ENCODE results near the gene CD3E. TPM values are rescaled to one million over a fixed set of nuclear protein-coding genes. Genes with fewer than 3 reads are reported as not detected.

CD3E gene
- total RNA-seq, 1 experiment from 2014 or later, result not detected

DNA sequence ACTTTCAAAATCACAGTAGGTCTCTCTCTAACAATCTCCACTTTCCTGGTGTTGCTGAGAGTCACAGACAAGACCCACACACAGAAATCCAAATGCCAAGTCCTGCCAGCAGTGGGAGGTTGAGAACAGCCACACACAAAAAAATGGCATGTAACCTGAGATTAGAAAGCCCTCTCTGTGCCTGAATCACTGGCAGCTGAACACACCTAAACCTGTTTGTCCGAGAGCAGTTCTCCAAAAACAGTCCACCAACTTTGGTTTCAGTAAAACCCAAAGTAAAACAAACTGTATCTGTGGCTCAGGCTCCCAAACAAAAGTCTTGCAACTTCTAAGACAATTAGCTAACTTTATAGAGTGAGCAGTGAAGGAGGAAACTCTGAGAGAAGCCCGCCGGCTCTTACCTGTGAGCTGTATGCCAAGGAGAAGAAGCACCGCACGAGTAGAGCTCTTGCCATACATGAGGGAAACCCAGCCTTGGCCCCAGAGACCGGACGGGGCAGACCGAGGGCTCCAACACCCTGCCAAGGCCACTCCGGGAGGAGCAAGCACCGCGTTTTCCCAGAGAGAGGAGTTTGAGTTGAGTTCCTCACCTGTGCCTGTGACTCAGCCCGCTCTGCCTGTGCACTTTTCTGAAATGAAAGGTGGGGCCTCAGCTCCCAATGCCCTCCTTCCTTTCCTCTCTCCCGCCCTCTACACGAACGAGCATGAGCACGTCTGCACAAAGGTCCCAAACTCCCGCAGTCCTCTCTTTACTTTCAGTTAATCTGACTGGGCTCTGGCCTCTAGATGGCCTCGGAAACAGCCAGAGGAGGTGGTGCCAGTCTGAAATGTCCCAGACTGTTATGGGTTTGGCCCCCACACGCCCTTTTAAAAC, 40.6 kb upstream of the CD3E start, which contains the start of gene MPZL2:
MPZL2 (minus strand) TSS at position 603 of the 874 bp plus-strand sequence; CDS start at position 459, 144 bp downstream.
- H3K27ac Mint-ChIP-seq, result peak within 1 kb of the TSS in 2 of 3 experiments; percentile 17 to 62; a peak in 4 of 7 replicates
- Histone ChIP-seq H3K27ac (ENCODE audit: insufficient read length, low read depth, low read length) (no peak within 1 kb of the TSS), H3K79me1 (ENCODE audit: insufficient read depth, low read depth, low read length, poor library complexity, severe bottlenecking) (no peaks in the 10 kb centered on the region), H3K27me3 (ENCODE audit: insufficient read depth, low read length) (peaks cover 8% of the 10 kb centered on the region; the same call in 1 of the 2 replicates), H4K5ac (ENCODE audit: insufficient read length, low read depth, low read length) (no peak within 1 kb of the TSS), H4K20me1 (ENCODE audit: control insufficient read depth, insufficient read depth, insufficient read length) (no peaks in the 10 kb centered on the region), H2AK5ac (ENCODE audit: insufficient read length, low read length) (no peak within 1 kb of the TSS), H3K14ac (ENCODE audit: insufficient read depth, low read length) (peak within 1 kb of the TSS; percentile 66), H2AFZ (ENCODE audit: low read length) (peak within 1 kb of the TSS; percentile 0), H3K18ac (ENCODE audit: insufficient read length, low read depth, low read length) (peak within 1 kb of the TSS; percentile 38), H3K4me2 (ENCODE audit: insufficient read depth, insufficient read length, low read length) (peak within 1 kb of the TSS; percentile 55), H2BK12ac (ENCODE audit: insufficient read length, low read depth, low read length) (no peak within 1 kb of the TSS), H2BK20ac (ENCODE audit: low read depth, low read length, poor library complexity, severe bottlenecking) (no peak within 1 kb of the TSS), H2BK5ac (ENCODE audit: insufficient read length, low read length) (no peak within 1 kb of the TSS), H3K4ac (ENCODE audit: low read depth, low read length) (no peak within 1 kb of the TSS), H3K23ac (ENCODE audit: insufficient read length, low read depth, low read length) (no peak within 1 kb of the TSS), H3K79me2 (ENCODE audit: insufficient read depth, low read length) (no peaks in the 10 kb centered on the region), H2BK120ac (ENCODE audit: low read depth, low read length, poor library complexity, severe bottlenecking) (no peak within 1 kb of the TSS), H2BK15ac (ENCODE audit: low read depth, low read length) (no peak within 1 kb of the TSS), H3K9me3 (ENCODE audit: control insufficient read depth, low read depth, low read length) (no peaks in the 10 kb centered on the region), H3K56ac (ENCODE audit: insufficient read length, low read depth, low read length) (no peak within 1 kb of the TSS), H3K9ac (ENCODE audit: extremely low read depth, insufficient read length, low read length) (peak within 1 kb of the TSS; percentile 33), H3T11ph (ENCODE audit: low read length) (no peak within 1 kb of the TSS), H3K23me2 (ENCODE audit: insufficient read length, low read depth, low read length, poor library complexity, severe bottlenecking) (peaks cover 4% of the 10 kb centered on the region), H3K4me1 (ENCODE audit: insufficient read depth, low read length) (no peaks in the 10 kb centered on the region; the same call in none of the 2 replicates), H4K91ac (ENCODE audit: insufficient read length, low read depth, low read length) (no peak within 1 kb of the TSS), H4K8ac (replicated peaks; ENCODE audit: insufficient read length, low read depth, low read length) (no peak within 1 kb of the TSS)
- TF ChIP-seq, protein P1, sequence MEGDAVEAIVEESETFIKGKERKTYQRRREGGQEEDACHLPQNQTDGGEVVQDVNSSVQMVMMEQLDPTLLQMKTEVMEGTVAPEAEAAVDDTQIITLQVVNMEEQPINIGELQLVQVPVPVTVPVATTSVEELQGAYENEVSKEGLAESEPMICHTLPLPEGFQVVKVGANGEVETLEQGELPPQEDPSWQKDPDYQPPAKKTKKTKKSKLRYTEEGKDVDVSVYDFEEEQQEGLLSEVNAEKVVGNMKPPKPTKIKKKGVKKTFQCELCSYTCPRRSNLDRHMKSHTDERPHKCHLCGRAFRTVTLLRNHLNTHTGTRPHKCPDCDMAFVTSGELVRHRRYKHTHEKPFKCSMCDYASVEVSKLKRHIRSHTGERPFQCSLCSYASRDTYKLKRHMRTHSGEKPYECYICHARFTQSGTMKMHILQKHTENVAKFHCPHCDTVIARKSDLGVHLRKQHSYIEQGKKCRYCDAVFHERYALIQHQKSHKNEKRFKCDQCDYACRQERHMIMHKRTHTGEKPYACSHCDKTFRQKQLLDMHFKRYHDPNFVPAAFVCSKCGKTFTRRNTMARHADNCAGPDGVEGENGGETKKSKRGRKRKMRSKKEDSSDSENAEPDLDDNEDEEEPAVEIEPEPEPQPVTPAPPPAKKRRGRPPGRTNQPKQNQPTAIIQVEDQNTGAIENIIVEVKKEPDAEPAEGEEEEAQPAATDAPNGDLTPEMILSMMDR (conservative IDR thresholded peaks at IDR 0.05), result 0 out of 3 replicates have a peak, but pooled peaks have one; percentile 9
- whole genome bisulfite sequencing (ENCODE audit: extremely low coverage, insufficient read length, low lambda C conversion rate), result no CpG with 5 or more reads among the region's 19 CpGs
- H3K4me1 Mint-ChIP-seq, result peaks cover 25 to 37% of the 10 kb centered on the region in 2 experiments
- H3K27me3 Mint-ChIP-seq (ENCODE audit: low read depth), result peaks cover 88% of the 10 kb centered on the region
- DNase-seq, result peak; percentile 74
- H3K4me3 Mint-ChIP-seq, result peak within 1 kb of the TSS; percentile 62 to 69
- H3K36me3 Mint-ChIP-seq (ENCODE audit: insufficient read depth in 1 of 3, low read depth in 3 of 3), result no peaks in the 10 kb centered on the region
- no peaks in the 10 kb centered on the region; a peak in 1 of 5 replicates for H3K9me3 Mint-ChIP-seq

Measured in H9 (cell line).